Endometrium (tissue), 2 donors: ENCODE results near the gene ADSS1.
"Not testable (repeated sequence)": the region's sequence is repeated elsewhere in the genome, so short reads cannot be mapped to it uniquely, and the experiment has no call there.

ENCODE experiments used
- FAIRE-seq: peaks from 2 replicates; lab custom pipeline; 2012; peaks lifted over from hg19 to GRCh38; lab: Jason Lieb, UNC
- donor health status: control.
- donor health status: control.

Gene ADSS1

DNA sequence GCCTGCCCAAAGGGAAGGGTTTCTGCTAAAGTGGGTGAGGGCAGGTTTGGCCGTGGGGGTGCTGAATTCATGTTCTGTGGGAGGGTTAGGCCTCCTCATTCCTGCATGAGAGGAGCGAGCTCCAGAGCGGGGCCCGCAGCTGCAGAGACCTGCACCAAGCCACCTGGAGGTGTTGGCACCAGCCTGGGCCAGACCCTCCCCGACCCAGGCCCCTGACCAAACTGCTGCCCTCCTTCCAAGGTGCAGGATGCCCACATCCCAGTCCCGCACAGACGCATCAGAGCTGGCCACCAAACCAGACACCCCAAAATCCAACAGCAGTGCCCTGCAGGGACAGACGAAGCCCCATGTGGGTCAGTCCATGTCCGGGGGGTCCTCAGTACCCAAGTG is 10.6 kb downstream of the ADSS1 start:
- no peak for FAIRE-seq

DNA sequence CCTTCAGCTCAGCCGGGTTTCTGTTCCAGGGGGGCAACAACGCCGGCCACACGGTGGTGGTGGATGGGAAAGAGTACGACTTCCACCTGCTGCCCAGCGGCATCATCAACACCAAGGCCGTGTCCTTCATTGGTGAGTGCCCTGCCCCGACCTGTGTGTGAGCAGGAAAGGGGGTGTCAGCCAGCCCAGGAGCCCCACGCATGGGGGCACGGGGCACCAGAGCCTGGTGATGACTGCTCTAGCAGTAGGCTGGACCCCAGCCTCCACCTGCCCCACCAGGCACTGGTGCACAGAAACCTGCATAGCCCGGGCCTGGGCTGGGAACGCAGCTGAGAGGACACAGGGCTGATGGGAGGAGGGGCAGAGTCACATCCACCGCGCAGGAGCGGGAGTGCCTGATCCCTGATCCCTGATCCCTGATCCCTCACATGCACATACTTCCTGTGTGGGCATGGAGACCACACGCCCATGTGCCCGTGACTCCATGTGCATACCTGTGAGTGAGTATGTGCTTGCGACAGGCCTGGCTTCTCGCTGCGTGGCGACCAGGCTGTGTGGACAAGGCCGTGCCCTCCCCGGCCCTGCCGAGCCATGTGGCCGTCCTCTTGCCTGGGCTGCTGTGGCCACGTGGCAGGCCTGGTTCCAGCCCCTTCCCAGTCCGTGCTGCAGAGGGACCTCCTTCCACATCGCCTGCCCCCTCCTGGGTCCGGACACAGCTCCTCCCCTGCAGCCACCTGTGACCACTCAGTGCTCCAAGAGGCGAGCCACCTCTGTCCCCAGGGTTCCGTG is 11.2 kb downstream of the ADSS1 start:
- FAIRE-seq, result no peak

DNA sequence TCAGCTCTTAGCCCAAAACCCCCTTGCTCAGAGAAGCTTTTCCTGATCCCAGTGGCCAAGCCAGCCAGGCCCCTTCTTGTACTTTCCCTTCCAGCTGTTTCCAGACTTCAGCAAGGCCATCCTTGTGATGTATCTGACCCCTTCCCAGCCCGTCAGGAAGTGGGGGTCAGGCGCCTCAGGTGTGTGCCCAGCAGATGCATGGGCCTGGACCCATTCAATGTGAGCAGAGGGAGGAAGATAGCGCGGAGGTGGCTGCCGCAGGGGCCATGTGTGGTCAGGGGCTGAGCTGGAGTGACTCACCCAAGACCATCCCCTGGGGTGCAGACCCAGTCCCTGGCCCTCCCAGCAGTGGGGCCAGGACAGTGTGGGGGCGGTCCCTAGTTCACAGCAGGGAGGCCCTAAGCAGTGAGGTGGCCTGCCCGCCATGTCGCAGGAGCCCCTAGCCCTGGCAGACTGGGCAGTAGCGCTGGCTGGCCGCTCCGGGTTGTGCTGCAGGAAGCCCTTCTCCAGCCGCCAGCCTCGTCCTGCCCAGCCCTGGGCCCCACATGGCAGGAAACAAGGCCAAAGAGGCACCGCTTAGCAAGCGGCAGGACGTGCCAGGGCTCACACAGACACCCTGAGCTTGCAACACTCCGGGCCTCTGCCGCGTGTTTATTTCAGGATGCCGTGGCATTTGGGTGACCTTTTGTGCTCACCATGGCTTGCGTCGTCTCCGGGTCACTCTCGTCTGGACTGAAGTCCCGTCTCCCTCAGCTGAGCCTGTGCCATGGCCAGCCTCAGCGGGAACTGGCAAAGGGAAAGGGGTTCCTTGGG is 12.0 kb downstream of the ADSS1 start:
- FAIRE-seq, result no peak

DNA sequence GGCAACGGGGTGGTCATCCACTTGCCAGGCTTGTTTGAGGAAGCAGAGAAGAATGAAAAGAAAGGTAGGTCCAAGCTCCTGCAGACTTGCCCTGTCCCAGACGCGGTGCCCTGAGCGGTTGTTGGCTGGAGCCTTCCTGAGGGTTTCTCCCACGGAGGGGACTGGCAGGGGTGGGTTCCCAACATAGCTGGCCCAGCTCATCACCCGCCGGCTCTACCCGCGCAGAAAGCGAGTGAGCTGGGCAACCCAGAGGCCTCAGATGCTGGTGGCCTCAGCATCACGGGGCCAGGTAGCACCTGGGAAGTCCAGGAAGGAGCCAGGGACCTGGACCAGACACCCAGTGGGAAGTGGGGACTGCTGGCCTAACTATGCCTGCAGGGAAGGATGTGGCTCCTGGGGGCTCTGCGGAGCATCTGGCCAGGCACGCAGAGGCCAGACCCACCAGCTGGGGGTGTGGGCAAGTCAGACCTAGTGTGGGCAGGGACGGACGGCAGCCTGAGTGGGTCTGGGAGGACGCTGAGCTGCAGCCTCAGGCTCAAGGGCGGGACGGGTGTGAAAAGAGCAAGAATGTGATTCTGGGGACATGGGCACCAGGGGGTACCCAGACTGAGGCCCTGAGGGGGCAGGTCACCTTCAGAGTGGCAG is 14.5 kb downstream of the ADSS1 start:
- FAIRE-seq, result no peak

DNA sequence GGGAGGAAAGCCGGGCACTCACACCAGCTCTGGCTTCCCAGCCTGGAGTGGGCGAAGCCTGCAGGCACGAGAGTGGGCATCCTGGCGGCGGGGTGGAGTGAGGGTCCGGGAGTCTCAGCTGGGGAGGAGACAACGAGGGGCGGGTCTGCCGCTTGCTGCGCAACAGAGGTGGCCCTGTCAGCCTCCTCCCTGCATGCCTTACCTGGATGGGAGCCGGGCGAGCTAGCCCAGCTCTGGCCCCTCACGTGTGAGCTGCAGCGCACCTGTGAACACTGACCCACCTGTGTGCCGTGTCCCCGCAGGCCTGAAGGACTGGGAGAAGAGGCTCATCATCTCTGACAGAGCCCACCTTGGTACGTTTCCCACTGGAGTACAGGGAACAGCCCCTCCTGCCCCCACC is 15.0 kb downstream of the ADSS1 start:
- FAIRE-seq, result no peak

DNA sequence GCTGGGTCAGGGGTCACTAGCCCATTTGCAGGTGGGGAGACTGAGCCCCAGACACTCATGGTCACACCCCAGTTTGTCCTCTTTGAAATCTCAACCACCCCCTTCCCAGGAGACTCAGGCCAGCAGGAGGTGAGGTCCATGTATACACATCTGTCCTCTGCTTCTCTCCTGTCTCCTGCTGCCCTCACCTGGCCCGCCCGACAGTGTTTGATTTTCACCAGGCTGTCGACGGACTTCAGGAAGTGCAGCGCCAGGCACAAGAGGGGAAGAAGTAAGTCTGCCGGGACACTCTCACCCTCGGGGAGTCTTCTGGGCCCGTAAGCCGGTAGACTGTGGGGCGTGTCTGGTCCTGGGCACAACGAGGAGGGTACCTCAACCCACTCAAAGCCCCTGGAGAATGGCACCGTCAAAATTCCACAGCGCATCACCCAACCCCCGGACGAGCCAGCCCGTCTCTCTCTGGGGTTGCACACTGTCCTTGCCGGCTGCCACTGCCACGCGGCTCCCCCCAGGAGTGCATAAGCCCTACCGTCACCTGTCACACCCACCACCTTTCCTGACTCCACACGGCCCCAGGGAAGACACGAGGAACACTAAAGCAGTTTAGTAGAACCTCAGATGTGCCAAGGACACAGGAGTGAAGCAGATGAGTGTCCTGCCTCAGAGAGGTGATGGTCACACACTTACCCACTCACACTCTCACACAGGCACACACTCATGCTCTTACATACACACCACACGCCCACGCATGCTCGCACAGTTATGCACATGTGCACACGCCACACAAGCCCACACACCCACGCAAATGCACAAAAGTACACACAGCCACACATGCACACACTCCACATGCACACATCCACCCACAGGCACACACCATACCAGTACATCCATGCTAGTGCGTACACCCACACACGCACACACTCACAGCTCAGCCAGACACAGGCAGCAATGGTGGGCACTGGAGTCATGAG is 15.8 kb downstream of the ADSS1 start:
- no peak for FAIRE-seq

DNA sequence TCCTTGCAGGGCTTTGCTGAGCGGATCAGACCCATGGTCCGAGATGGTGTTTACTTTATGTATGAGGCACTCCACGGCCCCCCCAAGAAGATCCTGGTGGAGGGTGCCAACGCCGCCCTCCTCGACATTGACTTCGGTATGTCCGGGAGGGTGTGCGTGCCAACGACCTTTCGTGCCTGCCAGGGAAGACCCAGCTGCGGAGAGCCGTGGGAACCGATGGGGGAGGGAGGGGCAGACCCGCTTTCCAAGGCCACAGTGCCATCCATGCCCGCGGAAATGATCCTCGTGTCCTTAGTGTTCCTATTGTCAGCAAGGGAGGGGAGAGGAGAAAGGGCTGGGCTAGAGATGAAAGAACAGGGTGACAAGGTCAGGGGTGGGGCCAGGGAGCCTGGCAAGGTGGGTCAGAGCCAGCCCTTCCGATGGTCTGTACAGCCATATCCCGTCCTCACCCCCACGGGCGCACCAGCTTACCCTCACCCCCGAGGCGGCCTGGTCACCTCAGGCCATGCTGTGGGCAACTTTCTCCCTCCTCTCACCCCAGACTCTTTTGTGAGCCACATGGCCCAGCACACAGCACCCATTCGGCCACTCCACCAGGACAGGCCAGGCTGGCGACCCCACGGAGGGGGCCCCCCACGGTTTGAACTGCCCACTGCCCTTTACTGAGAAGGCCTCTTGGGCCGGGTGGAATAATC is 17.2 kb downstream of the ADSS1 start:
- no peak for FAIRE-seq

DNA sequence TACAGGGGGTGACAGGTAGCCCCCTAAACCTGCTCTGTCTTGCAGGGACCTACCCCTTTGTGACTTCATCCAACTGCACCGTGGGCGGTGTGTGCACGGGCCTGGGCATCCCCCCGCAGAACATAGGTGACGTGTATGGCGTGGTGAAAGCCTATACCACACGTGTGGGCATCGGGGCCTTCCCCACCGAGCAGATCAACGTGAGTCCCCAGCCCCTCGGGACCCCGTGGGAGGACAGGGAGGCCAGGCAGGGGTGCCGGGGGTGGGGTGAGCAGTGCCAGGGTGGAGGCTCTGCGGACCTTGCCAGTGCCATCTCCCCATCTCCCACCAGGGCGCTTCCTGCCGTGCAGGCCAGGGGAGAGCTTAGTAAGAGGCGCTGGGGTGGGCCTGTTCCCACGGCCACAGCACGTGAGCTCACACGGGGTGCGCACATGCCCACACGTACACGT is 17.8 kb downstream of the ADSS1 start:
- FAIRE-seq, result no peak

DNA sequence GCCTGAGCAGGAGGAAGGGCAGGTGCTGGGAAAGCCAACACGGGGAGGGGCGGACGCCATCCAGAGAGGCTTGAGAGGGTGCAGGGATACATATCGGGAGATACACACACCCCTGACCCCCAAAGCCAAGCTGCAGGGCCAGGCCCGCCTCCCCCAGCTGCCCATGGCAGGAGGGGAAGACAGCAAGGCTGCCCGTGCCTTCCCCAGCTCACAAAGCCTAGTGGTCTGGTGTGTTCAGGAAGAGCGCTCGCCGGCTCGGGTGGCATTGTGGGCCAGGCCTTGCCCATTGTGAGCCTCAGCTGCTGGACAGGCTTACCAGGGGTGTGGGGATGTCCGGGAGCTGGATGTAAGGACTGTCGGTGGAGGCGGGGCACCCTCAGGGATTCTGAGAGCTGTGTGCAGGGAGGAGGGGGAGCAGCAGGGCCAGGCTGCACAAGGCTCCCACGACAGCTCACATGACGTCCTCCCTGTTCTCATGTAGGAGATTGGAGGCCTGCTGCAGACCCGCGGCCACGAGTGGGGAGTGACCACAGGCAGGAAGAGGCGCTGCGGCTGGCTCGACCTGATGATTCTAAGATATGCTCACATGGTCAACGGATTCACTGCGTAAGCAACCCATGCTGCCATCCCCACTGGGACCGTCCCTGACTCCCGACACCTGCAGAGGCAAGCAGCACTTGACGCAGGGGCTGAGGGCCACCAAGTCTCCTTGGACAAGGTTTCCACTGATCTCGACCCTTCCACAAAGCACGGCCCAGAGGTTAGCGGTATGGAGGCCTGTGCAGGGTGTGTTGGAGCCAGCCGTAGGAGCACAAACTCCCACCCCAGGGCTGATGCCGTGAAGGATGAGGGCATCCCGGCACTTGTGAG is 18.8 kb downstream of the ADSS1 start:
- FAIRE-seq, result no peak

DNA sequence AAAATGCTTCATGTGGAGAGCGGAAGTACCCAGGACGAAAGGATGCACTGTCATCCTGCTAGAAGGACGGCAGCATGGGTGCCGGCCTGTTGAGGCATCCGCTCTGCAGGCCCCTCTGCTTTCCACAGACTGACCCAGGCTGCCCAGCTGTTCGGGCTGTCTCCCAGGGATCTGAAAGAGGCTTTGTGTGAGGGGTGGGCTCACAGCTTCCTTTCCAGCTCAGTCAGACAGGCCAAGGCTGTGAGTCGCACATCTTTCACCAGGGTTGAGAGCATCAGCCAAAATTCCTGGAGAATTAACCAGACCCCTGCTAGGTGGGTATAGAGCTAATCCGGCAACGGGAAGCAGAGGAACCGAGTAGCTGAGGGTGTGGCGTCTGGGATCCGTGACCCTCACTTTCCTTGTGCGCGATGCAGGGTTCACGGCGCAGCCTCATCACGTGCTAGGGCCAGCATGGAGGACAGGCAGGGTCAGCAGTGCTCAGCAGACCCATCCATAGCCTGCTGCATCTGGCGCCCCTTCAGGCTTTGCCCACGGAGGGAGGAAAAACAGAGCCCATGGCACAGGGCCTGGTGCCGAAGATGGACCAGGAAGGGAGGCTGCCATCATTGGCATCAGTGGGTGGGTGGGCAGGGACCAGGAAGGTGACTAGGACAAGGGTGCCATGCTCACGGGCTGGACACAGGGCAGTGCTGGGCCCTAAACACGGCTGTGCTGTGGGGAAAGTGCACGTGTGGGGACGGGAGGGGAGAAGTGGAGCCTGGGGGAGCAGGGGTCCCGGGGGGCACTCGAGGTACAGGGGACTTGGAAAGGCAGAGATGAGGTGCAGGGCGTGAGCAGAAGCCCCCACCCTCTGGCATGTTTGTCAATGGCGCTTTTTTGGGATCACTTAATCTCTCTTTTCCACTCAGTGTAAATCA is 19.7 kb downstream of the ADSS1 start:
- FAIRE-seq, result no peak

DNA sequence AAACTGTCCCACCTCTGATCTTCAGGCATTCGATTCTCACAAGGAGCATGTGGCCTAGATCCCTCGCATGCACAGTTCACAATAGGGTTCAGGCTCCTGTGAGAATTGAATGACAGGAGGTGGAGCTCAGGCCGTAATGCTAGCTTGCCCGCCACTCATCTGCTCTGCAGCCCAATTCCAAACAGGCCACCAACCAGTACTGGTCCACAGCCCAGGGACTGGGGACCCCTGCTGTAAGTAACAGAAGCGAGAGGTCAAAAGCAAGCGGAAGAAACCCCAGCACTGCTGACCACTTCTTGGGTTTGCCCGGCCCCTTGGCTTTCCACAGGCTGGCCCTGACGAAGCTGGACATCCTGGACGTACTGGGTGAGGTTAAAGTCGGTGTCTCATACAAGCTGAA is 20.5 kb downstream of the ADSS1 start:
- FAIRE-seq, result no peak

DNA sequence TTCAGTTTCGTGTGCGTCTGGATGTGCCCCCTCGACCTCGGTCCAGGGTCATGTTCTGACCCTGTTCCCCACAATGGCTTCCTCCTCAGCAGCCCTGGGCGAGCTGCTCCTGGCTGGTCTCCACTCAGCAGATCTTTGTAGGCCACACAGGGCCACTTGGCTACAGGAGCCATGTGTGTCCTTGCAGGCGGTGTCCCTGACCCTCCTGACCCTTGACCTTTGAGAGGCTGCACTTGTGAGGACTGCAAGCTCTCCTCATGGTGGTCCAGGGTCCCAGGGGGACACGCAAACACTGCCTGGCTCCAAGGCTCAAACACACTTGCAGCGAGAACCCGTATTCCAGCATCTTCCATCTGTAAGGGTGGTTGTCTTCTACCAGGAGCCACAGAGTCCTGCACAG is 21.4 kb downstream of the ADSS1 start:
- FAIRE-seq, result no peak

DNA sequence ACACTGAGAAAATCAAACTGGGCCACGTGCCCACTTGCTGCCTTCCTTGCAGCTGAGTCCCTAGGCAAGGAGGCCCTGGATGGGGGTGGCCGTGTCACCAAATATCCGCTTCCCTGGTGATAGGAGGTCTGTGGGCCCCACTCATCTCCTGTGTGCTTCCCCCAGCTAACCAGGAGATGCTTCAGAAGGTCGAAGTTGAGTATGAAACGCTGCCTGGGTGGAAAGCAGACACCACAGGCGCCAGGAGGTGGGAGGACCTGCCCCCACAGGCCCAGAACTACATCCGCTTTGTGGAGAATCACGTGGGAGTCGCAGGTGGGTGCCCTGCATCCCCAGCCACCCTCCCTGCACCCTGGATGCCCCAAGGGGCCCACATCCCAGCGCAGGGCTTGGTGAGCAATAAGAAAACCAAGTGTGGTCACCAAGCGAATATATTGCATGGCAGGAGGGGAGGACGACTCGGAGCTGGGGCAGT is 22.1 kb downstream of the ADSS1 start:
- no peak for FAIRE-seq

DNA sequence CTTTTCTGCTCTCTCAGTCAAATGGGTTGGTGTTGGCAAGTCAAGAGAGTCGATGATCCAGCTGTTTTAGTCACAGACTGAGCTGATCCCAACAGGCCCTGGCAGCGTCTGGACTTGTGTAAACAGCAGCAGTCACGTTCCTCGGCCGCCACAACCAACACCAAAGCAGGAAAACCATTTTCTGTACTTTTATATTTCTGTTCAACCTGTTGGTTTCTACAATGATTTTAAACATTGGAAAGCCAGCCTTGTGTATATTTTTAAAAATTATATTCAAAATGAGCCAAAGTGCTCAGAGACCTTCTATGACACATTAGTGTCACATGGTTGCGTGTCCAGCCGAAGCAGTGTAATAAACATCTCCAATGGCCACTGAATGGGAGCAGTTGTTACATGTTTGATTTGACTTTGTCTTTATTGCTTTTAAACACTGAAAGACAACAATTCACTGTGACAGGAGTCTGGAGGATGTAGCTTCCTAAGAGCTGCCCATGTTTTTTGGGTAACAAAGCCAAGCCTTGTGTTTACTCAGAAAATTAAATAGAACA is 23.0 kb downstream of the ADSS1 start:
- FAIRE-seq, result no peak

DNA sequence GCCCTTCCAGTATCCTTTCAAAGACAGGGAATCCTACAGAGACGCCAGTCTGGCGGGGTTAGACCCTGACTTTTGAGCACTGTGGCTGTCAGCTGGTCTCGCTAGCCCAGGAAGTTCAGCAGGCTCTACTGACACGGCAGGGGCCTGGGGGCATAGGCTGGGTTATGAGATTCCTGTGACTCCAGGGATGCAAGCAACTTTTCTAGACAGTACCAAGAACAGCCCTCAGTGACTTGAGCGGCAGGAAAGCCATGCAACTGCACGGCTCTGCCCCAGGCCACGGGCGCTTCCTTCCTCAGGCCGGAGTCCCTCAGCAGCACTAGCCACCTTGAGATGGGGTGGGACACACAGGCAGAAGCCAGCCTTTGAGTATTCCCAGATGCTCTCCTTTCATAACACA is 23.8 kb downstream of the ADSS1 start:
- FAIRE-seq, result no peak

DNA sequence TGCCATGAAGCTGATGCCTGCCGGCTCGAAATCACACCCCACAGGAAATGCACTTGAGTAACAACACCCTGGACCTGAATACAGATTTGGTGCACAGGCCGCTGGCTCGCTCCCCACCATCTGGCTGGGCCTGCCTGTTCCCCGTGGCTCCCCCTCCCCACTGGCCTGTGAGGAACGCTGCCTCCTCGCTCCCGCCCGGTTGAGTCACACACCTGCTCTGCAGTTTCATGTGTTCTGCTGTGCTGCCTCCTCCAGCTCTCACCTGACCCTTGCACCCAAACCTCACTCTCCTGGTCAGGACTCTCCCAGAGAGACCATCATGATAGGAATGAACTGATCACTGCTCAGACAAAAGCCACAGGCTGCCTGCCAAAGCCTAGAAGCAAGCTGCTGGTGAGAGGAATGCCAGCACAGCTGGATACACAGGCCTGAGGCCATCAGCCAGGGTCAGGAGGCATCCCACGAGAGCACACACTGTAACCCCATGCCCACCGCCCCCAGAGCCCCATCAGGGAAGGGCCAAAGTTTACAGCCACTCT is 25.2 kb downstream of the ADSS1 start:
- FAIRE-seq, result no peak

DNA sequence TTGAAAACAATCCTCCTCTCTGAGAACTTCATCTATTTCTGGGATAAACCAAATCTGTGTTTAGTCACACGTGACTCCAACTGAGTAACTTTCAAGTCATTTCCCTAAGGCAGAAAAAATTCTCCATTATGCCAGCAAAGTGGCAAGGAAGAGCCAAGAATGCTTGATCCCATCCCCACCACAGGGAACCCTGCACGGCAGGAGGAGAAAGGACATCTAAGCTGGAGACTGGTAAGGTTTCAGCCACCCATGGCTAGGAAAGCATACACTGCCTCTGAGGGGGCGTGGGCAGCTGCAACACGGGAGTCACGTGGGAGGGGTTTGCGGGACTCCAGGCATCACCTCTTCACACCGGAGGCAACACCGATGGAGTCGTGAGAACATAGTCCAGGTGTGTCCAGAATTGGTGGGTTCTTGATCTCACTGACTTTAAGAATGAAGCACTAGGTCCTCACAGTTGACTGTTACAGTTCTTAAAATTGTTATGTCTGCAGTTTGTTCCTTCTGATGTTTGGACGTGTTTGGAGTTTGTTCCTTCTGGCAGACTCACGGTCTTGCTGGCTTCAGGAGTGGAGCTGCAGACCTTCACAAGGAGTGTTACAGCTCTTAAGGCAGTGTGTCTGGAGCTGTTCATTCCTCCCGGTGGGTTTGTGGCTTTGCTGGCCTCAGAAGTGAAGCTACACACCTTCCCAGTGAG is 26.2 kb downstream of the ADSS1 start:
- FAIRE-seq, result no peak

DNA sequence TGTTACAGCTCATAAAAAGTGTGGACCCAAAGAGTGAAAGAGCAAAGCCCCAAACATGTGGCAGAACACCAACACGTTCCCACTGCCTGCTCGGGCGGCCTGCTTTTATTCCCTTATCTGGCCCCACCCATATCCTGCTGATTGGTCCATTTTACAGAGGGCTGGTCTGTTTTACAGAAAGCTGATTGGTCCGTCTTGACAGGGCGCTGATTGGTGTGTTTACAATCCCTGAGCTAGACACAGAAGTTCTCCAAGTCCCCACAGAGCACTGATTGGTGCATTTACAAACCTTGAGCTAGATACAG is 26.7 kb downstream of the ADSS1 start:
- not testable (repeated sequence) for FAIRE-seq
